Stimulated activated CD8-positive, alpha-beta memory T cell treated with anti-CD3 and anti-CD28 coated beads, Interleukin-15, amount 100 ng/mL, for 48 hours (primary cell): Measurements from ENCODE around the gene KCNJ6.

Source experiments
- DNase-seq, 2 donors: peaks; one replicate each; pipeline ENCODE4 v3.0.0-alpha.2; 2020; ENCODE audit warnings: low read depth in 2 of 2

The KCNJ6 gene

GRCh38 chr21:37817242-37817641 is 99.0 kb downstream of the KCNJ6 start:
- DNase-seq, result no peak

GRCh38 chr21:37815893-37816292 is 100.4 kb downstream of the KCNJ6 start:
- DNase-seq, result no peak

- DNase-seq, result no peak
These were observed 104.5 kb downstream of the KCNJ6 start for GRCh38 chr21:37811711-37812110.

- no peak for DNase-seq
These were observed 108.0 kb downstream of the KCNJ6 start for GRCh38 chr21:37808261-37808660.

GRCh38 chr21:37805266-37805665 is 111.0 kb downstream of the KCNJ6 start:
- no peak for DNase-seq

GRCh38 chr21:37804001-37804400 is 112.3 kb downstream of the KCNJ6 start:
- no peak for DNase-seq

- no peak for DNase-seq
These were observed 113.1 kb downstream of the KCNJ6 start for GRCh38 chr21:37803101-37803651.

- no peak for DNase-seq
These were observed 115.7 kb downstream of the KCNJ6 start for GRCh38 chr21:37800456-37801061.

- no peak for DNase-seq
These were observed 116.2 kb downstream of the KCNJ6 start for GRCh38 chr21:37800057-37800455.

GRCh38 chr21:37799211-37800056 is 116.8 kb downstream of the KCNJ6 start:
- DNase-seq, result no peak

GRCh38 chr21:37797403-37797802 is 118.9 kb downstream of the KCNJ6 start:
- no peak for DNase-seq

- no peak for DNase-seq
These were observed 120.2 kb downstream of the KCNJ6 start for GRCh38 chr21:37796011-37796410.

GRCh38 chr21:37793660-37794059 is 122.6 kb downstream of the KCNJ6 start:
- DNase-seq, result no peak

GRCh38 chr21:37792046-37792445 is 124.2 kb downstream of the KCNJ6 start:
- DNase-seq, result no peak

GRCh38 chr21:37790905-37791304 is 125.4 kb downstream of the KCNJ6 start:
- DNase-seq, result no peak

- DNase-seq, result no peak
These were observed 127.8 kb downstream of the KCNJ6 start for GRCh38 chr21:37788503-37788902.

GRCh38 chr21:37787456-37787855 is 128.8 kb downstream of the KCNJ6 start:
- DNase-seq, result no peak

GRCh38 chr21:37784591-37785318 is 131.5 kb downstream of the KCNJ6 start:
- DNase-seq, result no peak

GRCh38 chr21:37783016-37783415 is 133.2 kb downstream of the KCNJ6 start:
- no peak for DNase-seq

- DNase-seq, result no peak
These were observed 135.0 kb downstream of the KCNJ6 start for GRCh38 chr21:37780991-37781983.

- DNase-seq, result no peak
These were observed 145.1 kb downstream of the KCNJ6 start for GRCh38 chr21:37771181-37771580.
